GM23338 (cell line): ENCODE measurements around the gene ADGRB2. TPM values are rescaled to one million over a fixed set of nuclear protein-coding genes. Genes with fewer than 3 reads are reported as not detected.

Experiments used
- ATAC-seq: fragments of 200-7000 bp; cut with Tn5 transposase; 3 replicates; pipeline ENCODE4 v1.9.1; 2020
- DNase-seq: peaks from one replicate; pipeline ENCODE4 v3.0.0-alpha.2; 2015; ENCODE audit warnings: low spot score
- H2AFZ ChIP-seq: fragments of 200-600 bp; sonication (generic); 2 replicates; pipeline ENCODE4 v1.8.0; 2016; ENCODE audit warnings: antibody characterized with exemption, mild to moderate bottlenecking, moderate library complexity
- H3F3A ChIP-seq: fragments of 200-600 bp; sonication (generic); replicated peaks from 2 replicates; pipeline ENCODE4 v1.8.0; 2017; ENCODE audit warnings: antibody characterized with exemption, mixed run types, low read depth
- H3K27ac ChIP-seq: fragments of 200-600 bp; sonication (generic); 2 replicates; pipeline ENCODE4 v1.6.1; 2016; ENCODE audit warnings: low read depth
- H3K27me3 ChIP-seq: fragments of 200-600 bp; sonication (generic); 2 replicates; pipeline ENCODE4 v1.8.0; 2016; ENCODE audit warnings: mild to moderate bottlenecking, mixed run types, moderate library complexity; ENCODE audit not compliant: insufficient read depth
- H3K36me3 ChIP-seq: fragments of 200-600 bp; sonication (generic); 2 replicates; pipeline ENCODE4 v1.8.0; 2016; ENCODE audit warnings: mild to moderate bottlenecking; ENCODE audit not compliant: insufficient read depth
- H3K4me1 ChIP-seq: fragments of 200-600 bp; sonication (generic); 2 replicates; pipeline ENCODE4 v1.8.0; 2016; ENCODE audit warnings: mild to moderate bottlenecking, moderate library complexity; ENCODE audit not compliant: insufficient read depth
- H3K4me2 ChIP-seq: fragments of 200-600 bp; sonication (generic); 2 replicates; pipeline ENCODE4 v1.7.1; 2017; ENCODE audit warnings: mixed run types
- H3K4me3 ChIP-seq: fragments of 200-600 bp; sonication (generic); 2 replicates; pipeline ENCODE4 v1.6.1; 2016; ENCODE audit warnings: mixed run types
- H3K79me2 ChIP-seq: fragments of 200-600 bp; sonication (generic); replicated peaks from 2 replicates; pipeline ENCODE4 v1.8.0; 2017; ENCODE audit warnings: mild to moderate bottlenecking; ENCODE audit not compliant: insufficient read depth
- H3K9me2 ChIP-seq: fragments of 200-600 bp; sonication (generic); 2 replicates; pipeline ENCODE4 v1.8.0; 2017; ENCODE audit not compliant: insufficient read depth
- H4K20me1 ChIP-seq: fragments of 200-600 bp; sonication (generic); replicated peaks from 2 replicates; pipeline ENCODE4 v1.8.0; 2017; ENCODE audit warnings: mild to moderate bottlenecking; ENCODE audit not compliant: insufficient read depth
- H3K27ac Mint-ChIP-seq: 2 replicates; pipeline ENCODE4 v1.8.0; 2020; ENCODE audit warnings: inconsistent platforms, mild to moderate bottlenecking, moderate library complexity, mixed read lengths
- H3K27me3 Mint-ChIP-seq: 3 replicates; pipeline ENCODE4 v1.8.0; 2022; ENCODE audit warnings: low read depth, mild to moderate bottlenecking, moderate library complexity, mixed read lengths, inconsistent platforms; ENCODE audit not compliant: insufficient read depth, poor library complexity
- H3K36me3 Mint-ChIP-seq: 3 replicates; pipeline ENCODE4 v1.8.0; 2021; ENCODE audit warnings: low read depth, mild to moderate bottlenecking, inconsistent platforms, moderate library complexity, mixed read lengths
- H3K4me1 Mint-ChIP-seq: 3 replicates; pipeline ENCODE4 v1.8.0; 2020; ENCODE audit warnings: mild to moderate bottlenecking, inconsistent platforms, mixed read lengths
- H3K4me3 Mint-ChIP-seq: 3 replicates; pipeline ENCODE4 v1.8.0; 2021; ENCODE audit warnings: moderate library complexity, mild to moderate bottlenecking, inconsistent platforms, mixed read lengths
- H3K9me3 Mint-ChIP-seq: 3 replicates; pipeline ENCODE4 v1.8.0; 2020; ENCODE audit warnings: moderate library complexity, mild to moderate bottlenecking, inconsistent platforms, mixed read lengths
- EZH2 ChIP-seq: fragments of 200-600 bp; sonication (generic); IDR thresholded peaks from one replicate; pipeline ENCODE4 v1.8.0; 2017; ENCODE audit warnings: antibody characterized with exemption, mild to moderate bottlenecking, low read depth; ENCODE audit not compliant: unreplicated experiment
- EZH2phosphoT487 ChIP-seq: fragments of 200-600 bp; sonication (generic); IDR thresholded peaks from one replicate; pipeline ENCODE4 v1.8.1; 2018; ENCODE audit warnings: antibody characterized with exemption; ENCODE audit not compliant: unreplicated experiment
- POLR2AphosphoS5 ChIP-seq: IDR thresholded peaks from 2 replicates; pipeline ENCODE4 v1.6.1; 2016; ENCODE audit warnings: antibody characterized with exemption, low read depth
- ZNF114 ChIP-seq: fragments of 250-450 bp; sonication (Bioruptor Pico); IDR thresholded peaks from 2 replicates; pipeline ENCODE4 v1.5.0; 2020; ENCODE audit warnings: mild to moderate bottlenecking, moderate library complexity
- polyA plus RNA-seq: library from polyadenylated mRNA; unstranded; fragments of >200 nt; fragmentation: Nextera tagmentation; extraction: Ambion mirVana; gene quantifications from 2 replicates; pipeline ENCODE4 v1.2.1, GENCODE V29; 2016
- total RNA-seq: library from RNA; depleted of rRNA; stranded (reverse); fragments of >200 nt; shearing (Covaris generic); gene quantifications from 2 replicates; pipeline ENCODE4 v1.2.3, GENCODE V29; 2014
- TF ChIP-seq, protein P1 (sequence below), 2 experiments: fragments of 200-600 bp in 1 of 2; sonication (generic) in 1 of 2; conservative IDR thresholded peaks; 2 replicates each; pipeline versions ENCODE4 v1.5.1 to v1.6.1; 2016 to 2017; ENCODE audit warnings: antibody characterized with exemption in 2 of 2, low read depth in 2 of 2, mild to moderate bottlenecking in 2 of 2, moderate library complexity in 1 of 2
- TF ChIP-seq, protein P2 (sequence below): IDR thresholded peaks from 2 replicates; pipeline ENCODE4 v1.6.1; 2016; ENCODE audit warnings: antibody characterized with exemption
- TF ChIP-seq, protein P3 (sequence below): IDR thresholded peaks from one replicate; pipeline ENCODE4 v1.6.1; 2018; ENCODE audit warnings: antibody characterized with exemption; ENCODE audit not compliant: unreplicated experiment
- TF ChIP-seq, protein P4 (sequence below): fragments of 250-450 bp; sonication (Bioruptor Pico); IDR thresholded peaks from 2 replicates; pipeline ENCODE4 v1.5.0; 2020; ENCODE audit warnings: mild to moderate bottlenecking, moderate library complexity

Gene ADGRB2
- total and polyA plus RNA-seq, 2 experiments from 2014 or later = 8.0 to 27.8 TPM

DNA sequence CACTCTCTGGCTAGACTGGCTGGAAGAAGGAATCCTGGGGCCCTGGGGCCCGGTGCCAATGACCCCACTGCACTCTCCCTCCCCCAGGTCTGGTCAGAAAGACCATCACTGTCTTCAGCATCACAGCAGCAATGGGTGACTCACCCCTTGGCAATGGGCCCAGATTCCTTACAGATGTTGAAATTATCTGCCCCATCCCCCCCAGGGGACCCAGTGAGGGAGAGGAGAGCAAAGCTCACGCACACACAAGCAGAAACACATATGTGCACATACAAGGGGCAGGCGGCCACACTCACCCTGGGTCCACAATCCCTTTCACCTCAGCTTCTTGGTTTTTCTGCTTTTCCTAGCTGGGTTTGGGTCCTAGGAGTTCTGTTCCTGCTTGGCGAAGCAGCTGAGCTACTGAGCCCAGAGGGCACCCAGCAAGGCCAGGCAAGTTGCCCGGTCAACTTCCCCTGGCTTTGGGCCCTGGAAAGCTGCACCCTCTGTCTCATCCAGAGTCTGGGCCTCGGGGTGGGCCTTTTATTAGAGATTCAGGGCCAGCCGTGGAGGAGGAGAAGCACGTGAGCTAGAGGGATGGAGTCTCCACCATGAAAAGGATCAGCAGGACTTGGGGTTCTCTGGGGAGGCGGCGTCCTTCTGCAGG is 62.9 kb downstream of the ADGRB2 start (continued):
- TF ChIP-seq, protein P1, sequence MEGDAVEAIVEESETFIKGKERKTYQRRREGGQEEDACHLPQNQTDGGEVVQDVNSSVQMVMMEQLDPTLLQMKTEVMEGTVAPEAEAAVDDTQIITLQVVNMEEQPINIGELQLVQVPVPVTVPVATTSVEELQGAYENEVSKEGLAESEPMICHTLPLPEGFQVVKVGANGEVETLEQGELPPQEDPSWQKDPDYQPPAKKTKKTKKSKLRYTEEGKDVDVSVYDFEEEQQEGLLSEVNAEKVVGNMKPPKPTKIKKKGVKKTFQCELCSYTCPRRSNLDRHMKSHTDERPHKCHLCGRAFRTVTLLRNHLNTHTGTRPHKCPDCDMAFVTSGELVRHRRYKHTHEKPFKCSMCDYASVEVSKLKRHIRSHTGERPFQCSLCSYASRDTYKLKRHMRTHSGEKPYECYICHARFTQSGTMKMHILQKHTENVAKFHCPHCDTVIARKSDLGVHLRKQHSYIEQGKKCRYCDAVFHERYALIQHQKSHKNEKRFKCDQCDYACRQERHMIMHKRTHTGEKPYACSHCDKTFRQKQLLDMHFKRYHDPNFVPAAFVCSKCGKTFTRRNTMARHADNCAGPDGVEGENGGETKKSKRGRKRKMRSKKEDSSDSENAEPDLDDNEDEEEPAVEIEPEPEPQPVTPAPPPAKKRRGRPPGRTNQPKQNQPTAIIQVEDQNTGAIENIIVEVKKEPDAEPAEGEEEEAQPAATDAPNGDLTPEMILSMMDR (conservative IDR thresholded peaks at IDR 0.05; ENCODE audit: low read depth in 2 of 2) = no peak
- TF ChIP-seq, protein P2, sequence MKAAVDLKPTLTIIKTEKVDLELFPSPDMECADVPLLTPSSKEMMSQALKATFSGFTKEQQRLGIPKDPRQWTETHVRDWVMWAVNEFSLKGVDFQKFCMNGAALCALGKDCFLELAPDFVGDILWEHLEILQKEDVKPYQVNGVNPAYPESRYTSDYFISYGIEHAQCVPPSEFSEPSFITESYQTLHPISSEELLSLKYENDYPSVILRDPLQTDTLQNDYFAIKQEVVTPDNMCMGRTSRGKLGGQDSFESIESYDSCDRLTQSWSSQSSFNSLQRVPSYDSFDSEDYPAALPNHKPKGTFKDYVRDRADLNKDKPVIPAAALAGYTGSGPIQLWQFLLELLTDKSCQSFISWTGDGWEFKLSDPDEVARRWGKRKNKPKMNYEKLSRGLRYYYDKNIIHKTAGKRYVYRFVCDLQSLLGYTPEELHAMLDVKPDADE = no peak
- no peak for TF ChIP-seq POLR2AphosphoS5
- no peak for TF ChIP-seq EZH2

DNA sequence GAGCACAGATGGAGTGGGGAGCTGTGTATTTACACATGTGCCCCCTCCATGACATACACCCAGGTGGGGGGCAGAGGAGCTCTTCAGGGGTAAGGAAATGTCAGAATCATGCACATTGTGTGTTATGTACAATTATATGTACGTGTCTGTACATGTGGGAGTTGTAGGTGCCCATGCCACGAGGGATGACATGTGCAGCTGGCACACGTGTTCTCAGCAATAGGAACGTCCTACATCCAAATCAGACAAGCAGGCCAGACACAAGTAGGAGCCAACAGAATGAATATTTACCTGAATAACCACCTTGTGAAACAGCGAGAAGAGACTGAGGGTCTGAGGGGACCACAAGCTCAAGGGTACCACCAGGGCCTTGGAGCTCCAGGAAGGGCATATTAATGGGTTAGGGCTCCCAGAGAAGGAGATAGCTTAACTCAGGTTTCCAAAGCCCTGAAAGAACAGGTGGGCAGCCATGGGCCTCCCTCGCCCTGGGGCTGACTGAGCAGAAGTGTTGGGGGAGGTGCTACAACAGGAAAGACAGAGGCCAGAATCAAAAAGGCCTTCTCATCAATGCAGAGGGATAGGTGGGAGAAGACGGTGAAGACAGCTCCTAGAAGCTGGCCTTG is 63.6 kb downstream of the ADGRB2 start:
- no peak overlapping the region for H2AFZ ChIP-seq
- peaks cover 6% of the 10 kb centered on the region; the same call in 1 of the 2 replicates for H3F3A ChIP-seq
- Mint-ChIP-seq H3K9me3 (no peaks in the 10 kb centered on the region), H3K4me1 (peaks cover 31% of the 10 kb centered on the region), H3K4me3 (no peak overlapping the region; the same call in 2 of the 3 replicates), H3K27me3 (peaks cover 30% of the 10 kb centered on the region), H3K27ac (no peak overlapping the region), H3K36me3 (peaks cover 3% of the 10 kb centered on the region; the same call in 1 of the 3 replicates)
- DNase-seq (no peak), ATAC-seq (no peak)
- peaks cover 15% of the 10 kb centered on the region for H3K4me1 ChIP-seq
- H3K4me3 ChIP-seq = no peak overlapping the region
- no peak overlapping the region for H3K4me2 ChIP-seq
- H3K27ac ChIP-seq = no peak overlapping the region
- no peaks in the 10 kb centered on the region for H3K9me2 ChIP-seq
- no peaks in the 10 kb centered on the region for H3K27me3 ChIP-seq
- H3K79me2 ChIP-seq = no peaks in the 10 kb centered on the region
- H3K36me3 ChIP-seq = no peaks in the 10 kb centered on the region
- no peaks in the 10 kb centered on the region for H4K20me1 ChIP-seq
- TF ChIP-seq, protein P3, sequence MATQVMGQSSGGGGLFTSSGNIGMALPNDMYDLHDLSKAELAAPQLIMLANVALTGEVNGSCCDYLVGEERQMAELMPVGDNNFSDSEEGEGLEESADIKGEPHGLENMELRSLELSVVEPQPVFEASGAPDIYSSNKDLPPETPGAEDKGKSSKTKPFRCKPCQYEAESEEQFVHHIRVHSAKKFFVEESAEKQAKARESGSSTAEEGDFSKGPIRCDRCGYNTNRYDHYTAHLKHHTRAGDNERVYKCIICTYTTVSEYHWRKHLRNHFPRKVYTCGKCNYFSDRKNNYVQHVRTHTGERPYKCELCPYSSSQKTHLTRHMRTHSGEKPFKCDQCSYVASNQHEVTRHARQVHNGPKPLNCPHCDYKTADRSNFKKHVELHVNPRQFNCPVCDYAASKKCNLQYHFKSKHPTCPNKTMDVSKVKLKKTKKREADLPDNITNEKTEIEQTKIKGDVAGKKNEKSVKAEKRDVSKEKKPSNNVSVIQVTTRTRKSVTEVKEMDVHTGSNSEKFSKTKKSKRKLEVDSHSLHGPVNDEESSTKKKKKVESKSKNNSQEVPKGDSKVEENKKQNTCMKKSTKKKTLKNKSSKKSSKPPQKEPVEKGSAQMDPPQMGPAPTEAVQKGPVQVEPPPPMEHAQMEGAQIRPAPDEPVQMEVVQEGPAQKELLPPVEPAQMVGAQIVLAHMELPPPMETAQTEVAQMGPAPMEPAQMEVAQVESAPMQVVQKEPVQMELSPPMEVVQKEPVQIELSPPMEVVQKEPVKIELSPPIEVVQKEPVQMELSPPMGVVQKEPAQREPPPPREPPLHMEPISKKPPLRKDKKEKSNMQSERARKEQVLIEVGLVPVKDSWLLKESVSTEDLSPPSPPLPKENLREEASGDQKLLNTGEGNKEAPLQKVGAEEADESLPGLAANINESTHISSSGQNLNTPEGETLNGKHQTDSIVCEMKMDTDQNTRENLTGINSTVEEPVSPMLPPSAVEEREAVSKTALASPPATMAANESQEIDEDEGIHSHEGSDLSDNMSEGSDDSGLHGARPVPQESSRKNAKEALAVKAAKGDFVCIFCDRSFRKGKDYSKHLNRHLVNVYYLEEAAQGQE = no peak
- TF ChIP-seq ZNF114 (CRISPR knock-in tag) = no peak
- TF ChIP-seq, protein P4, sequence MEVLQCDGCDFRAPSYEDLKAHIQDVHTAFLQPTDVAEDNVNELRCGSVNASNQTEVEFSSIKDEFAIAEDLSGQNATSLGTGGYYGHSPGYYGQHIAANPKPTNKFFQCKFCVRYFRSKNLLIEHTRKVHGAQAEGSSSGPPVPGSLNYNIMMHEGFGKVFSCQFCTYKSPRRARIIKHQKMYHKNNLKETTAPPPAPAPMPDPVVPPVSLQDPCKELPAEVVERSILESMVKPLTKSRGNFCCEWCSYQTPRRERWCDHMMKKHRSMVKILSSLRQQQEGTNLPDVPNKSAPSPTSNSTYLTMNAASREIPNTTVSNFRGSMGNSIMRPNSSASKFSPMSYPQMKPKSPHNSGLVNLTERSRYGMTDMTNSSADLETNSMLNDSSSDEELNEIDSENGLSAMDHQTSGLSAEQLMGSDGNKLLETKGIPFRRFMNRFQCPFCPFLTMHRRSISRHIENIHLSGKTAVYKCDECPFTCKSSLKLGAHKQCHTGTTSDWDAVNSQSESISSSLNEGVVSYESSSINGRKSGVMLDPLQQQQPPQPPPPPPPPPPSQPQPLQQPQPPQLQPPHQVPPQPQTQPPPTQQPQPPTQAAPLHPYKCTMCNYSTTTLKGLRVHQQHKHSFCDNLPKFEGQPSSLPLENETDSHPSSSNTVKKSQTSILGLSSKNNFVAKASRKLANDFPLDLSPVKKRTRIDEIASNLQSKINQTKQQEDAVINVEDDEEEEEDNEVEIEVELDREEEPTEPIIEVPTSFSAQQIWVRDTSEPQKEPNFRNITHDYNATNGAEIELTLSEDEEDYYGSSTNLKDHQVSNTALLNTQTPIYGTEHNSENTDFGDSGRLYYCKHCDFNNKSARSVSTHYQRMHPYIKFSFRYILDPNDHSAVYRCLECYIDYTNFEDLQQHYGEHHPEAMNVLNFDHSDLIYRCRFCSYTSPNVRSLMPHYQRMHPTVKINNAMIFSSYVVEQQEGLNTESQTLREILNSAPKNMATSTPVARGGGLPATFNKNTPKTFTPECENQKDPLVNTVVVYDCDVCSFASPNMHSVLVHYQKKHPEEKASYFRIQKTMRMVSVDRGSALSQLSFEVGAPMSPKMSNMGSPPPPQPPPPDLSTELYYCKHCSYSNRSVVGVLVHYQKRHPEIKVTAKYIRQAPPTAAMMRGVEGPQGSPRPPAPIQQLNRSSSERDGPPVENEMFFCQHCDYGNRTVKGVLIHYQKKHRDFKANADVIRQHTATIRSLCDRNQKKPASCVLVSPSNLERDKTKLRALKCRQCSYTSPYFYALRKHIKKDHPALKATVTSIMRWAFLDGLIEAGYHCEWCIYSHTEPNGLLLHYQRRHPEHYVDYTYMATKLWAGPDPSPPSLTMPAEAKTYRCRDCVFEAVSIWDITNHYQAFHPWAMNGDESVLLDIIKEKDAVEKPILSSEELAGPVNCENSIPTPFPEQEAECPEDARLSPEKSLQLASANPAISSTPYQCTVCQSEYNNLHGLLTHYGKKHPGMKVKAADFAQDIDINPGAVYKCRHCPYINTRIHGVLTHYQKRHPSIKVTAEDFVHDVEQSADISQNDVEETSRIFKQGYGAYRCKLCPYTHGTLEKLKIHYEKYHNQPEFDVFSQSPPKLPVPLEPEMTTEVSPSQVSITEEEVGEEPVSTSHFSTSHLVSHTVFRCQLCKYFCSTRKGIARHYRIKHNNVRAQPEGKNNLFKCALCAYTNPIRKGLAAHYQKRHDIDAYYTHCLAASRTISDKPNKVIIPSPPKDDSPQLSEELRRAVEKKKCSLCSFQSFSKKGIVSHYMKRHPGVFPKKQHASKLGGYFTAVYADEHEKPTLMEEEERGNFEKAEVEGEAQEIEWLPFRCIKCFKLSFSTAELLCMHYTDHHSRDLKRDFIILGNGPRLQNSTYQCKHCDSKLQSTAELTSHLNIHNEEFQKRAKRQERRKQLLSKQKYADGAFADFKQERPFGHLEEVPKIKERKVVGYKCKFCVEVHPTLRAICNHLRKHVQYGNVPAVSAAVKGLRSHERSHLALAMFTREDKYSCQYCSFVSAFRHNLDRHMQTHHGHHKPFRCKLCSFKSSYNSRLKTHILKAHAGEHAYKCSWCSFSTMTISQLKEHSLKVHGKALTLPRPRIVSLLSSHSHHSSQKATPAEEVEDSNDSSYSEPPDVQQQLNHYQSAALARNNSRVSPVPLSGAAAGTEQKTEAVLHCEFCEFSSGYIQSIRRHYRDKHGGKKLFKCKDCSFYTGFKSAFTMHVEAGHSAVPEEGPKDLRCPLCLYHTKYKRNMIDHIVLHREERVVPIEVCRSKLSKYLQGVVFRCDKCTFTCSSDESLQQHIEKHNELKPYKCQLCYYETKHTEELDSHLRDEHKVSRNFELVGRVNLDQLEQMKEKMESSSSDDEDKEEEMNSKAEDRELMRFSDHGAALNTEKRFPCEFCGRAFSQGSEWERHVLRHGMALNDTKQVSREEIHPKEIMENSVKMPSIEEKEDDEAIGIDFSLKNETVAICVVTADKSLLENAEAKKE (CRISPR knock-in tag) = no peak
- TF ChIP-seq, protein P1 (conservative IDR thresholded peaks at IDR 0.05; ENCODE audit: low read depth in 2 of 2) = no peak
- no peak for TF ChIP-seq EZH2phosphoT487
